Thoracic aorta (tissue), 2 donors: ENCODE results near the gene TEX2. TPM values are rescaled to one million over a fixed set of nuclear protein-coding genes. Genes with fewer than 3 reads are reported as not detected.

ENCODE experiments used
- ATAC-seq: fragments of 150-250 bp; one replicate; pipeline ENCODE4 v1.8.0; 2017; ENCODE audit warnings: low read depth; ENCODE audit not compliant: insufficient number of reproducible peaks, low FRiP score
- DNase-seq: peaks from one replicate; pipeline ENCODE4 v3.0.0-alpha.2; 2020; ENCODE audit warnings: low spot score
- H3K27ac ChIP-seq, 2 donors: fragments of 200-600 bp; sonication (generic); 1 replicate in 1 of 2; 2 replicates in 1 of 2; pipeline ENCODE4 v1.5.1; 2016; ENCODE audit warnings: mild to moderate bottlenecking in 2 of 2, moderate library complexity in 2 of 2
- H3K27me3 ChIP-seq: fragments of 200-600 bp; sonication (generic); replicated peaks from 2 replicates; pipeline ENCODE4 v1.6.0; 2016; ENCODE audit warnings: mild to moderate bottlenecking; ENCODE audit not compliant: insufficient read depth
- H3K36me3 ChIP-seq: fragments of 200-600 bp; sonication (generic); one replicate; pipeline ENCODE4 v1.5.1; 2016
- H3K4me1 ChIP-seq, 2 donors: fragments of 200-600 bp; sonication (generic); 1 replicate in 1 of 2; 2 replicates in 1 of 2; pipeline versions ENCODE4 v1.5.1 to v1.6.0; 2016; ENCODE audit warnings: low read depth in 2 of 2, mild to moderate bottlenecking in 1 of 2; ENCODE audit not compliant: control insufficient read depth in 1 of 2
- H3K4me3 ChIP-seq: fragments of 200-600 bp; sonication (generic); 2 replicates; pipeline ENCODE4 v1.5.1; 2016; ENCODE audit warnings: mild to moderate bottlenecking
- H3K9me3 ChIP-seq: fragments of 200-600 bp; sonication (generic); 2 replicates; pipeline ENCODE4 v1.5.1; 2016
- total RNA-seq, 2 donors: library from RNA; depleted of rRNA; stranded (reverse); fragments of >200 nt; gene quantifications; one replicate each; pipeline versions ENCODE4 v1.1.0 to v1.2.3, GENCODE V29; 2016
- TF ChIP-seq, protein P1 (sequence below): fragments of 200-600 bp; sonication (generic); IDR thresholded peaks from one replicate; pipeline ENCODE4 v1.5.1; 2019; ENCODE audit warnings: antibody characterized with exemption

The TEX2 gene
- total RNA-seq, 2 donors from 2014 or later = 27.5 to 70.7 TPM

DNA sequence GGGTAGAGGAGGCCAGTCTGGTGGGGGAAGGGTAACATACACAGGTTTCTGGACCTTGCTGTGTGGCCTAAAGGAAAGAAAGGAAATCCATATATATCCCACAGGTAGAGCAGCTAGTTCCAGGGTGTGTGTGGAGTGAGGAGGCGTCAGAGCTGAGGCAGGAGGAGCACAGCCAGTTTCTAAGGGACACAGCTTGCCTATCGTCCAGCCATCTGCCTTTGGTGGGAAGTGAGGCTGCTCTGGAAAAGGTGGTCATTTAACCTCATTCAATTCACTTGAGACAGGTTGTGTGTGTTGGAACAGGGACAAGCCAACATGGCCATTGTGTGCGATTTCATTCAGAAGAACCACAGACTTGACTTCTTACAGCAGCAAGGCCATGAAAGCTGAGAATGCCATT lies 96.2 kb downstream of the TEX2 start:
- Histone ChIP-seq H3K4me1 (no peaks in the 10 kb centered on the region), H3K36me3 (no peaks in the 10 kb centered on the region), H3K27ac (no peak overlapping the region), H3K9me3 (no peaks in the 10 kb centered on the region), H3K27me3 (no peaks in the 10 kb centered on the region), H3K4me3 (no peak overlapping the region)
- ATAC-seq = no peak
- TF ChIP-seq, protein P1, sequence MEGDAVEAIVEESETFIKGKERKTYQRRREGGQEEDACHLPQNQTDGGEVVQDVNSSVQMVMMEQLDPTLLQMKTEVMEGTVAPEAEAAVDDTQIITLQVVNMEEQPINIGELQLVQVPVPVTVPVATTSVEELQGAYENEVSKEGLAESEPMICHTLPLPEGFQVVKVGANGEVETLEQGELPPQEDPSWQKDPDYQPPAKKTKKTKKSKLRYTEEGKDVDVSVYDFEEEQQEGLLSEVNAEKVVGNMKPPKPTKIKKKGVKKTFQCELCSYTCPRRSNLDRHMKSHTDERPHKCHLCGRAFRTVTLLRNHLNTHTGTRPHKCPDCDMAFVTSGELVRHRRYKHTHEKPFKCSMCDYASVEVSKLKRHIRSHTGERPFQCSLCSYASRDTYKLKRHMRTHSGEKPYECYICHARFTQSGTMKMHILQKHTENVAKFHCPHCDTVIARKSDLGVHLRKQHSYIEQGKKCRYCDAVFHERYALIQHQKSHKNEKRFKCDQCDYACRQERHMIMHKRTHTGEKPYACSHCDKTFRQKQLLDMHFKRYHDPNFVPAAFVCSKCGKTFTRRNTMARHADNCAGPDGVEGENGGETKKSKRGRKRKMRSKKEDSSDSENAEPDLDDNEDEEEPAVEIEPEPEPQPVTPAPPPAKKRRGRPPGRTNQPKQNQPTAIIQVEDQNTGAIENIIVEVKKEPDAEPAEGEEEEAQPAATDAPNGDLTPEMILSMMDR = no peak
- no peak for DNase-seq

GRCh38 chr17:64165347-64165746 lies 97.7 kb downstream of the TEX2 start:
- no peaks in the 10 kb centered on the region for H3K4me1 ChIP-seq
- DNase-seq (no peak), ATAC-seq (no peak)
- no peaks in the 10 kb centered on the region for H3K36me3 ChIP-seq
- TF ChIP-seq, protein P1 = no peak
- H3K4me3 ChIP-seq = no peak overlapping the region
- H3K9me3 ChIP-seq = no peaks in the 10 kb centered on the region
- H3K27ac ChIP-seq = no peak overlapping the region
- no peaks in the 10 kb centered on the region for H3K27me3 ChIP-seq

DNA sequence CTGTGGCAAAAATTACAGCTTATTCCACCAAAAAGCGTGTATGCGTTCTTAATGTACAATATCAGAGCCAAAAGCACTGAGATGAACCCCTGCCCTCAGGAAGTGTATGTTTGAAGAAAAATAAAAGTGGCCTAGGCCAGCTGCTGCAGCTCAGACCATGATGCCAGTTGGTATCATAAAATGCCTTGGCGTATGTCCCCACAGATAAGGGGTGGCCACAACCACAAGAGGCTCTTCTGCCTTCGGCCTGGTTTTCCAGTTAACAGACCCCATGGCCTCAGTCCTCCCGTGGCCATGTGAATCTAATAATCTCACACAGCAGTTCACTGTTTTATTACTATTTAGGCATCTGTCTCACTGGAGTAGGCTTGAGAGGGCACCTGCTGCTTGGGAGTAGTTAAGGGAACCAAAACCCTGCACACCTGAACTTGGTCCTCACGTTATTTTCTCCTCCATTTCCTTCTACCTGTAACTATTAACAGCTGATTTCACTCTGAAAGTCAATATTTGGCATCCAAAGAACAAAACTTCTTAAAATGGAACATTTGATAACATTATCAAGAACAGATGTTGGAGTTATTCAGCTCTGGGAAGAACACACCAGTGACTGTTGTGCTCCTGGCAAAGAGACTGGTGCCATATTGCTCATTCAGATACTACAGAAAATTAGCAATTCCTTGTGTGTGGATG lies 98.3 kb downstream of the TEX2 start:
- ATAC-seq = no peak
- no peaks in the 10 kb centered on the region for H3K36me3 ChIP-seq
- H3K27me3 ChIP-seq = no peaks in the 10 kb centered on the region
- TF ChIP-seq, protein P1 = no peak
- H3K27ac ChIP-seq = no peak overlapping the region
- no peaks in the 10 kb centered on the region for H3K4me1 ChIP-seq
- no peak for DNase-seq
- H3K4me3 ChIP-seq = no peak overlapping the region
- no peaks in the 10 kb centered on the region for H3K9me3 ChIP-seq

- no peaks in the 10 kb centered on the region for H3K9me3 ChIP-seq
- TF ChIP-seq, protein P1 = no peak
- ATAC-seq = no peak
- no peak for DNase-seq
- H3K27me3 ChIP-seq = no peaks in the 10 kb centered on the region
- H3K4me3 ChIP-seq = no peak overlapping the region
- H3K4me1 ChIP-seq = peaks cover 0 to 7% of the 10 kb centered on the region in 2 donors
- no peaks in the 10 kb centered on the region for H3K36me3 ChIP-seq
- no peak overlapping the region for H3K27ac ChIP-seq
Observed at GRCh38 chr17:64163468-64163867, 99.6 kb downstream of the TEX2 start.

DNA sequence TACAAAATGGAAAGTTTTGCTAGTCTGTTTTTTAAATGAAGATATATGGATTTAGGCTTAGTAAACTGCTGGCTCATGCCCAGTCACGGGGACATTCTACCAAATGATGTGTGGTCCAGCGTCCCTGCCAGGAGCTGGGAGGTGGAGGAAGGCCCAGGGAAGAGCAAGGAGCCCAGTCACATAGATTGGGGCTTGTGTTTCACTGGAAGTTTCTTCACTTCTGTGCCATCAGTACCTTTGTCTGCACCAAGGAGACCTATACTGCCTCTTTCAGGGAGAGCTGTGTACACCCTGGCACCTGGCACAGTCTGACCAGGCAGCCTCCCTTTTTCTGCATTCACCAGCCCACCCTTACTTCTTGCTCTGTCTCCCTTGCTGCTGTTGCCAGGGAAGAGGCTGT lies 100.5 kb downstream of the TEX2 start:
- DNase-seq (no peak), ATAC-seq (no peak)
- Histone ChIP-seq H3K27ac (no peak overlapping the region), H3K9me3 (no peaks in the 10 kb centered on the region), H3K27me3 (no peaks in the 10 kb centered on the region), H3K4me1 (peaks cover 0 to 7% of the 10 kb centered on the region in 2 donors), H3K36me3 (no peaks in the 10 kb centered on the region), H3K4me3 (no peak overlapping the region)
- TF ChIP-seq, protein P1 = no peak
